Esophagus muscularis mucosa (tissue), 4 donors: ENCODE results near the gene TRMT1. TPM values are rescaled to one million over a fixed set of nuclear protein-coding genes. Genes with fewer than 3 reads are reported as not detected.
A peak's percentile ranks its signal among the peaks of the same experiment; 100 is the strongest.

Source experiments
- DNase-seq: peaks from one replicate; pipeline ENCODE4 v3.0.0-alpha.2; 2017; ENCODE audit errors: extremely low spot score
- H3K27ac ChIP-seq, 4 donors: fragments of 200-600 bp; sonication (generic); replicated peaks in 1 of 4; 1 replicate in 3 of 4; 2 replicates in 1 of 4; pipeline ENCODE4 v1.5.1; 2016 to 2019; ENCODE audit warnings: mild to moderate bottlenecking in 1 of 4
- H3K27me3 ChIP-seq, 4 donors: fragments of 200-600 bp; sonication (generic); one replicate each; pipeline versions ENCODE4 v1.5.1 to v1.6.0; 2016 to 2019
- H3K36me3 ChIP-seq, 4 donors: fragments of 200-600 bp; sonication (generic); one replicate each; pipeline ENCODE4 v1.5.1; 2016 to 2019
- H3K4me1 ChIP-seq, 4 donors: fragments of 200-600 bp; sonication (generic); one replicate each; pipeline ENCODE4 v1.5.1; 2016 to 2019
- H3K4me3 ChIP-seq, 4 donors: fragments of 200-600 bp; sonication (generic); 1 replicate in 2 of 4; 2 replicates in 2 of 4; pipeline ENCODE4 v1.5.1; 2016 to 2019; ENCODE audit warnings: mild to moderate bottlenecking in 4 of 4, moderate library complexity in 1 of 4
- H3K9me3 ChIP-seq, 4 donors: fragments of 200-600 bp; sonication (generic); 1 replicate in 3 of 4; 2 replicates in 1 of 4; pipeline ENCODE4 v1.5.1; 2016 to 2019
- EP300 ChIP-seq: sonication (generic); formaldehyde crosslinking; IDR thresholded peaks from one replicate; pipeline ENCODE4 v1.6.1; 2017; ENCODE audit warnings: antibody characterized with exemption
- POLR2A ChIP-seq: fragments of 450-650 bp; IDR thresholded peaks from one replicate; pipeline ENCODE4 v1.6.1; 2017; ENCODE audit warnings: antibody characterized with exemption, moderate library complexity, mild to moderate bottlenecking, low read depth
- POLR2AphosphoS5 ChIP-seq, 2 donors: sonication (generic); formaldehyde crosslinking; IDR thresholded peaks; one replicate each; pipeline ENCODE4 v1.6.1; 2017; ENCODE audit warnings: antibody characterized with exemption in 2 of 2
- WGBS: methylation state at CpG from one replicate; pipeline ENCODE4 v1.1.5; 2018; 5-methylcytosine and 5-hydroxymethylcytosine counted together
- intact Hi-C: fragments of 100-400 bp; cut with DNase I; formaldehyde crosslinking; loops from one replicate; pipeline ENCODE4 v1.15.1; 2023
- total RNA-seq, 4 donors: library from RNA; depleted of rRNA; stranded (reverse); fragments of >200 nt; gene quantifications; one replicate each; pipeline versions ENCODE4 v1.1.0 to v1.2.1, GENCODE V29; 2016
- TF ChIP-seq, protein P1 (sequence below), 3 experiments: fragments of 200-600 bp in 2 of 3; fragments of 450-650 bp in 1 of 3; sonication (generic) in 2 of 3; IDR thresholded peaks; one replicate each; pipeline ENCODE4 v1.5.1; 2017 to 2019; ENCODE audit warnings: antibody characterized with exemption in 3 of 3, mild to moderate bottlenecking in 2 of 3, moderate library complexity in 1 of 3

TRMT1 gene
- total RNA-seq, 4 donors from 2014 or later: 21.4 to 27.6 (median 26.9) TPM

DNA sequence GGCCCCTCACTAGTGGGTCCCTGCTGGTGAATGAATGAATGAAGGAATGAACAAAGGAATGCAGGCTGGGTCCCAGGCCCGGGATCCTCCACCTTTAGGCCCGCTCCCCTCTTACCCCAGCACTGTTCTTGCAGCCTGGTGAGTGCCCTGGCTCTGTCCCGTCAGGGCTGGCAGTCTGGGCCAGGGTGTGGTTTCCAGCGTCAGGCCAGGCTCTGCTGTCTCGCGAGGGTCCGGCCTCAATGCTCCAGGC, 14.2 kb downstream of the TRMT1 start:
- intact Hi-C loops: no loop called here
- Histone ChIP-seq H3K27ac (peak overlapping the region; percentile 70 to 90 (median 75)), H3K9me3 (no peaks in the 10 kb centered on the region), H3K4me3 (peak overlapping the region; percentile 43 to 57 (median 52)), H3K27me3 (peaks cover 0 to 7% (median 0%) of the 10 kb centered on the region in 4 donors), H3K36me3 (peaks cover 0 to 14% (median 4%) of the 10 kb centered on the region in 4 donors), H3K4me1 (peaks cover 57 to 77% (median 73%) of the 10 kb centered on the region in 4 donors)
- DNase-seq: no peak
- WGBS: no CpG with 5 or more reads among the region's 7 CpGs
- TF ChIP-seq EP300: no peak
- TF ChIP-seq POLR2AphosphoS5 (IDR thresholded peaks at IDR 0.05): no peak
- no peak for TF ChIP-seq POLR2A
- TF ChIP-seq, protein P1, sequence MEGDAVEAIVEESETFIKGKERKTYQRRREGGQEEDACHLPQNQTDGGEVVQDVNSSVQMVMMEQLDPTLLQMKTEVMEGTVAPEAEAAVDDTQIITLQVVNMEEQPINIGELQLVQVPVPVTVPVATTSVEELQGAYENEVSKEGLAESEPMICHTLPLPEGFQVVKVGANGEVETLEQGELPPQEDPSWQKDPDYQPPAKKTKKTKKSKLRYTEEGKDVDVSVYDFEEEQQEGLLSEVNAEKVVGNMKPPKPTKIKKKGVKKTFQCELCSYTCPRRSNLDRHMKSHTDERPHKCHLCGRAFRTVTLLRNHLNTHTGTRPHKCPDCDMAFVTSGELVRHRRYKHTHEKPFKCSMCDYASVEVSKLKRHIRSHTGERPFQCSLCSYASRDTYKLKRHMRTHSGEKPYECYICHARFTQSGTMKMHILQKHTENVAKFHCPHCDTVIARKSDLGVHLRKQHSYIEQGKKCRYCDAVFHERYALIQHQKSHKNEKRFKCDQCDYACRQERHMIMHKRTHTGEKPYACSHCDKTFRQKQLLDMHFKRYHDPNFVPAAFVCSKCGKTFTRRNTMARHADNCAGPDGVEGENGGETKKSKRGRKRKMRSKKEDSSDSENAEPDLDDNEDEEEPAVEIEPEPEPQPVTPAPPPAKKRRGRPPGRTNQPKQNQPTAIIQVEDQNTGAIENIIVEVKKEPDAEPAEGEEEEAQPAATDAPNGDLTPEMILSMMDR (IDR thresholded peaks at IDR 0.05): no peak

DNA sequence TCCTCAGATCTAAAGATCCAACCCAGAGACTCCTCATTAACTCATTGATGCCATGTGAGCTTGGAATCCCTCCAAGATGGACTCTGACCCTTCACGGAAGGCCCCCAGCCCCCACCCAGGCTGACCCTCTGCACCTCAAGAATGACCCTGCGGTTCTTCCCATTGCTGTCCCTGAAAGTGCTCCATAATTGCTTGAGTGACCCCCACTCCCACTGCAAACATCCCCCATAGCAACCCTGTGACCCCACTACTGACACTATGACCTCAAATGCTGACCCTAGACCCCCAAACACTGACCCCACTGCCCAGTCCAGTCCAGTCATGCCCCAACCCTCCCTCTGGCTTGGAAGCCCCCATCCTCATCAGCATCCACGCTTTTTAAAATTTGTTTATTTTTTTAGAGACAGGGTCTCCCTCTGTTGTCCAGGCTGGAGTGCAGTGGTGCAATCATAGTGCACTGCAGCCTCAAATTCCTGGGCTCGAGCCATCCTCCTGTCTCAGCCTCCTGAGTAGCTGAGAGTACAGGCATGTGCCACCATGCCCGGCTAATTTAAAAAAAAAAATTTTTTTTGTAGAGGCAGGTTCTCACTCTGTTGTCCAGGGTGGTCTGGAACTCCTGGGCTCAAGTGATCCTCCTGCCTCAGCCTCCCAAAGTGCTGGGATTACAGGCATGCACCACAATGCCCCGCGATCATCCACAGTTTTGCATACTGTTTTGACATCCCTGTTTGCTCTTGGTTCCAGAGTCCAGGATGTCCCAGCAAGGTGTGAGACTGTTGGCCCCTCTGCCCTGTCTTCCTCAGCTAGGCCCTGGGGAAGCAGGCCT, 14.7 kb downstream of the TRMT1 start:
- H3K27me3 ChIP-seq: peaks cover 0 to 8% (median 0%) of the 10 kb centered on the region in 4 donors
- peak overlapping the region; percentile 43 to 57 (median 52) for H3K4me3 ChIP-seq
- DNase-seq: no peak
- TF ChIP-seq POLR2A (no peak), EP300 (no peak), POLR2AphosphoS5 (IDR thresholded peaks at IDR 0.05) (no peak)
- TF ChIP-seq, protein P1 (IDR thresholded peaks at IDR 0.05): no peak
- peaks cover 0 to 9% (median 2%) of the 10 kb centered on the region in 4 donors for H3K36me3 ChIP-seq
- intact Hi-C loops: no loop called here
- H3K27ac ChIP-seq: peak overlapping the region; percentile 70 to 90 (median 75)
- H3K9me3 ChIP-seq: no peaks in the 10 kb centered on the region
- 72% methylated on average over 7 of the region's 7 CpGs for WGBS
- peaks cover 57 to 81% (median 75%) of the 10 kb centered on the region in 4 donors for H3K4me1 ChIP-seq

DNA sequence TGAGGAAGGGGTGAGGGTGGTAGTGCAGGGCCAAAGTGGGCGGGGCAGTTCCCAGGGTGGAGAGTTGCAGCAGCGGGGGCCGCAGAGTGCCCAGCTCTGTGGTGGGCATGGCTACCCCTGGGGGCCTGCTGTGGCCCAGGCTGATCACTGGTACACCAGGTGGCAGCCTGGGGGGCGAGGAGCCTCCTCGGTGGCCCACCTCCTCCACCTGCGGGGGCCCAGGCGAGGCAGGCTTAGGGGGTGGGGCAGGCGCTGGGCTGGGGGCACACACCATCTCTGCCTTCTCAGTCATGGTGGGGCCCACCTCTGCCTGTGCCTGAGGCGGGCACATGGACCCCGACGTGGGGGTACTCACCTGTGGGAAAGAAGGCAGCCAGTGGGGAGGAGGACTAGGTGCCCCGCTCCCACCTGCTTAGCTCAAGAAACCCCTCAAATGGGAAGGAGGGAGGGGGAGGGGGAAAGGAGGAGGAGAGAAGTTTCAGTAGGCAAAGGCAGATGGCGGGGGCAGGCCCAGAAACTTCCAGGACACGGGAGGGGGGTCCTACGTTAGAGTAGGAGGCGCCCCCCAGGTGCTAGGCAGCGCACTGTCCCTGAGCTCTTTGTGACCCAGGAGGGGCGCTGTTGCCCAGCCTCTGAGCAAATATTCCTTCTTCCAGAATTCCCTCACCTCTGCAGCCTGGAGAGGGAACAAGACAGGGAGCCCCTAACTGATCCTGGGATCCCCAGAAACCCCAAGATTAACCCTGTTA, 15.5 kb downstream of the TRMT1 start:
- Histone ChIP-seq H3K9me3 (no peaks in the 10 kb centered on the region), H3K27ac (peak overlapping the region; percentile 77 to 90 (median 85)), H3K4me3 (peak overlapping the region; percentile 43 to 57 (median 52)), H3K27me3 (peaks cover 0 to 8% (median 0%) of the 10 kb centered on the region in 4 donors), H3K4me1 (peaks cover 57 to 88% (median 83%) of the 10 kb centered on the region in 4 donors), H3K36me3 (peaks cover 0 to 9% (median under 1%) of the 10 kb centered on the region in 4 donors)
- intact Hi-C loops: no loop called here
- no peak for TF ChIP-seq POLR2AphosphoS5 (IDR thresholded peaks at IDR 0.05)
- TF ChIP-seq, protein P1 (IDR thresholded peaks at IDR 0.05): peak; percentile 8 to 26 (median 19)
- no peak for DNase-seq
- 52% methylated on average over 10 of the region's 18 CpGs for WGBS

DNA sequence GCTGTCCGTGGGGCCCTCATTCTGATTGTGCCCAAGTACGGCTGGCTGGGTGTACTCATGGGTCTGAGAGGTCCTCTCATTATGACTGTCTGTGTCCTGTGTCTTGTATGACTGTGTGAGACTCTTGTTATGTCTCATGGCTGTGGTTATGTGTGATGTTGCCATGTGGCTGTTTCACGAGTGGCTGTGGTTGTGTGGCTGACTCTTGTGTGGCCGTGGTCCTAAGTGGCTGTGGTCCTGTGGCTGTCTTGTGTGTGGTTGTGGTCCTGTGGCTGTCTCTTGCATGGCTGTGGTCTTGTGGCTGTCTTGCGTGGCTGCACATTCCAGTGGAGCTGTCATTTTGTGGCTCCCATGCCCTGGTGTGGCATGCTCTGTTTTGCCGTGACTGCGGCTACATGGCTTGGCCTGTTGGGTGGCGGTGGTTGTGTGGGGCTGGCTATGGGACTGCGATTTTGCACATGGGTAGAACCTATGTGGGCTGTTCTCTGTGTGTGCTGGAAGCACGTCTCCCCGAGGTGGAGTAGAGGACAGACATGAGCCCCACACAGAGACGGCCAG, 16.4 kb downstream of the TRMT1 start:
- peaks cover 66 to 96% (median 92%) of the 10 kb centered on the region in 4 donors for H3K4me1 ChIP-seq
- peak overlapping the region; percentile 49 to 59 (median 52) for H3K4me3 ChIP-seq
- DNase-seq: no peak
- WGBS: 50% methylated on average over 6 of the region's 12 CpGs
- peaks cover 0 to 8% (median 0%) of the 10 kb centered on the region in 4 donors for H3K27me3 ChIP-seq
- no peak for TF ChIP-seq POLR2A
- no peak for TF ChIP-seq POLR2AphosphoS5 (IDR thresholded peaks at IDR 0.05)
- TF ChIP-seq, protein P1 (IDR thresholded peaks at IDR 0.05): no peak
- no peak for TF ChIP-seq EP300
- H3K36me3 ChIP-seq: peaks cover 0 to 14% (median 8%) of the 10 kb centered on the region in 4 donors
- peak overlapping the region; percentile 77 to 90 (median 85) for H3K27ac ChIP-seq
- H3K9me3 ChIP-seq: no peaks in the 10 kb centered on the region
- intact Hi-C loops: no loop called here
